ENCODE data around the gene HTRA2. TPM values are rescaled to one million over a fixed set of nuclear protein-coding genes. Genes with fewer than 3 reads are reported as not detected.

The HTRA2 gene
- total and polyA plus RNA-seq, 9 of the 15 experiments (the other 6 are each of a cell fraction or from before 2014, with no cell fraction given), result 54.2 to 71.2 (median 65.8) TPM

DNA sequence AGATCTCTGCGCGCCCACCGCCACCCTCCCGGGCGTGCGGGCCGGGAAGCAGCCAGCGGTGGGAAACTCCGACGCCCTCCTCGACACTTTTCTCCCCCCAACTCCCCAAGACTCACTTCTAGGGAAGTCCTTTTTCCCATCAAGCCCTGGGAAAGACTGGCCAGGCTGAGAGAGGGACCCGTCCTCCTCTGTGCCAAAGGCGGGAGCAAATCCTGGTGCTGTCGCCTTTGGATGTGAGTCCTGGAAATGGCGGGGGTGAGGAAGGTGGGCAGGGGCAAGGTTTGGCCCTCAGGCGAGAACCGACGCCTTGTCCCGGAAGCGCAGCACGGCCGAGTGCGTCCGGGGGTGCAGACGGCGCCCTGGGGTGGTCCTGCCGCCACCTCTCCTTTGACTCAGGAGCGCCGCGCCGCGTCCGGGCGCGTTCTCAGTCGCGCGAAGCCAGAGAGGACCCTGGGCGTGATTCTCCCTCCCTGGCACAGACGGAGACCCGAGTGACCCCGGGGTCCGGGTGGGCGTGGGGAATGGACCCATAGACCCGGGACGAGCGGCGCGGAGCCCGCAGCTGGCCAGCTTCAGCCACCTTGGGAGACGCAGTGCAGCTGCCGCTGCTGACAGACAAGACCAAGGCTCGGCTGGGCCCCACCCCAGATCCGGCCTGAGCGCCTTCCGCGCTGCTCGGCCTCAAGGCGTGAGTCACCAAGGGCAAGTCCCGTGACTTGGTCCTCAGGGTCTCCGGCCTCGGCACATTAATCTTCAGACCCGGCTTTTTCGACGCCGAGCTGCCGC is 26.8 kb upstream of the HTRA2 start (continued):
- TF ChIP-seq JUND (IDR thresholded peaks at IDR 0.05; ENCODE audit: borderline replicate concordance, low read depth, low read length) (peak; percentile 98), JUND (tag; IDR thresholded peaks at IDR 0.05; ENCODE audit: borderline replicate concordance, low read depth, low read length) (peak; percentile 94; the same call in 2 of the 3 replicates), SP1 (CRISPR knock-in tag; IDR thresholded peaks at IDR 0.05) (peak; percentile 73), ZNF184 (CRISPR knock-in tag; IDR thresholded peaks at IDR 0.05) (no peak), SRF (CRISPR knock-in tag; IDR thresholded peaks at IDR 0.05) (0 out of 4 replicates have a peak, but pooled peaks of 1 of the 2 experiments have one; percentile 39), POLR2H (tag; IDR thresholded peaks at IDR 0.05; ENCODE audit: low read depth) (peak; percentile 79; the same call in 1 of the 2 replicates), ETS1 (conservative IDR thresholded peaks at IDR 0.05; ENCODE audit: control insufficient read depth, low read depth, low read length) (0 out of 2 replicates have a peak, but pooled peaks have one; percentile 47), ZC3H4 (CRISPR knock-in tag; IDR thresholded peaks at IDR 0.05; ENCODE audit: borderline replicate concordance) (peak; percentile 23; the same call in 1 of the 2 replicates), TSC22D4 (tag; IDR thresholded peaks at IDR 0.05) (no peak), CBX8 (IDR thresholded peaks at IDR 0.05; ENCODE audit: borderline replicate concordance, extremely low read depth, low read depth, low read length, poor library complexity, severe bottlenecking) (no peak), PKNOX1 (IDR thresholded peaks at IDR 0.05) (peak; percentile 67), ZNF384 (IDR thresholded peaks at IDR 0.05; ENCODE audit: low read depth, low read length) (no peak), ZBTB8A (IDR thresholded peaks at IDR 0.05; ENCODE audit: partially characterized antibody) (no peak), MCM7 (IDR thresholded peaks at IDR 0.05) (no peak), RAD51 (IDR thresholded peaks at IDR 0.05; ENCODE audit: borderline replicate concordance, low read depth) (peak; percentile 71), CBFA2T2 (conservative IDR thresholded peaks at IDR 0.05) (0 out of 2 replicates have a peak, but pooled peaks have one; percentile 29), PHF8 (IDR thresholded peaks at IDR 0.05; ENCODE audit: borderline replicate concordance, low read length) (peak; percentile 66; the same call in 1 of the 2 replicates), HEY1 (CRISPR knock-in tag; IDR thresholded peaks at IDR 0.05; ENCODE audit: borderline replicate concordance) (no peak; the same call in 1 of the 2 replicates), ARID2 (IDR thresholded peaks at IDR 0.05) (peak; percentile 36; the same call in 1 of the 2 replicates), FOXP1 (CRISPR knock-in tag; IDR thresholded peaks at IDR 0.05) (0 out of 2 replicates have a peak, but pooled peaks have one; percentile 68), CTCFL (IDR thresholded peaks at IDR 0.05; ENCODE audit: borderline replicate concordance, insufficient read depth, low read depth, low read length, poor library complexity, severe bottlenecking) (no peak), SOX6 (IDR thresholded peaks at IDR 0.05) (peak; percentile 43; the same call in 1 of the 2 replicates), HDAC2 (IDR thresholded peaks at IDR 0.05) (peak; percentile 19; the same call in 1 of the 2 replicates)

Measured in K562 (cell line).